Stimulated activated naive CD4-positive, alpha-beta T cell (primary cell): ENCODE measurements around the gene STPG4.

Source experiments
- DNase-seq, 6 experiments: peaks; one replicate each; lab custom pipeline; 2025; lab: John Stamatoyannopoulos, UW

Gene STPG4

DNA sequence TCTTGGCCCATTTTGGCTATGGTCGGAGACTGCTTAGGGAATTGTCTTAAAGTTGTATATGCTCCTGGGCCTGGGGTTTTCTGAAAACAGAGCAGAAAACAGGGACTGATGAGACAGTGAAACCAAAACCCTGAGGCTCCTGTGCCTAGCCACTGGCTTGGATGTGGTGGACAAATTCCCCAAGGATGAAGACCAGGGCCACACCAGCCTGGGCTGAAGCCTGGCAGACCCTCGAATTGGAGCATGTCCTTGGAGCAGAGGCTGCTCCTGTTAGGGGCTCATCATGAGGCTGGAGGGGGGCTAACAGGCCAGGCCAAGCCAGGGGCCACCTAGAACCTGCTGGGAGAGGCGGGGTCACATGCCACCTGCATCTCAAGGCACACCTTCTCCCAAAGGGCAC is 68.1 kb downstream of the STPG4 start:
- no peak for DNase-seq

DNA sequence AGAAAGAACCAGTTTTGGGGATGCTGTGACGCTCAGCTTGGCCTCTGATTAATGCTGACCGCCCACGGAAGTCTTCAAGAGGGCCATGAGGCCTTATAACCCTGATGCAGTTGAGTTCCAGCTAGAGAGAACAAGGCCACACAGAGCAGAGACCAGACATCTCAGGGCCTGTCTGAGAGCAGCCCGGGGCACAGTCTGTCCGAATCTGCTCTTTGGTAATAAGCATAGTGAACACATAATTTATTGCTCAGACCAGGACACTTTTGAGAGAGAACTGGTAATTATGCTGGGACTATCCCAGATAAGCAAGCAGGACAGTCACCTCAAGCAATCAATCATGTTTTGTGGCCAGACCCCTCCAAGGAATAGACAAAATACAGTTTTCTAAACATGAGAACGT is 68.5 kb downstream of the STPG4 start:
- no peak for DNase-seq

DNA sequence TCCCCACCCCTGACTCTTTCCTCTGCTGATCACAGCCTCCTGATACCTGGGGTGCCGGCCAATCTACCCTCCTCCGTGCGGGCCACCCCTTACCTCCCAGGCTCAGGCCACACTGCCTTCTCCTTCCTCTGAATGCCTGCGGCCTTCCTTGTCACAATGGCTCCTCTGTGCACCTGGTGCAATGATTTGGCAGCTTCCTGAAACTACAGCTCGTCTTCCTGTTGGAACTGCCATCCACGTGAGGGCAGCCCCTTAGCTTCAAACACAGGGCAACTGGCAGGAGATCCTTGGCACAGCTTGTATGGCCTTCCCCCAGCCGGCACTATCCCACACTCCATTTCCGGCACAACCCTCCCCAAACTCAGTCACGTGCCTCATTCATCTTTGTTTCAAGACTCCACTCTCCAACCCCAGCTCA is 69.0 kb downstream of the STPG4 start:
- peak in 1 of 6 experiments; percentile 33 for DNase-seq

DNA sequence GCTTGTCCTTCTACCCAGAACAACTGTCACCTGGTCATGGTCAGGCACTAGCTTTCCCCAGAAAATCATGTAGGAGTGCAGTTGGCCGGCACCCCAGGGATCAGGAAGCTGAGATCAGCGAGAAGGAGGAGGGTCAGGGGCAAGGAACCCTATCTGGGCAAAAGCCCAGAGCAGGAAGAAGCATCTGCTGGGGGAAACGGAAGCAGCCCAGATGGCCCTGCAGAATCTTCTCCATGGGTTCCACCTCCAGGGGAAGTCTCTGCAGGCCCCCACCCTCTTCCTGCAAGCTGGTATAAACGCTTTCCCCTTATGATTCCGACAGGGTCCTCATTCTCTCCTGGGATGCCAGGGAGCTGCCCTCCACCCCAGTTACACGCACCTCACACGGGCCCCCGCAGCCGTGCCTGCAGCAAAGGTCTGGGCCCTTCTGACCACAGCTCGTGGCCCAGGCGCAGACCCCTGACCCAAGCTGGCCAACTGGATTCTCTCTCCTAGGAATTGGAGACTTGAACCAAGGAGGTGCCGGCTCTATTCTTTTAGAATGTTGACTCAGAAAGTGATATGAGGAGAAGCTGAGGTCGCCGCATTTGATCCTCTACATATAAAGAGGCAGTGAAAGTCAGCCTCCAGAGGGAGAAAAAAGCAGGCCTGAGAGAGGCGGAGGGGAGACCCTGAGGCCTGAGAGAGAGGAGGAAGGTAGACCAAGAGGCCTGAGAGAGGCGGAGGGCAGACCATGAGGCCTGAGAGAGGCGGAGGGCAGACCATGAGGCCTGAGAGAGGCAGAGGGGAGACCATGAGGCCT is 71.0 kb downstream of the STPG4 start:
- no peak for DNase-seq

DNA sequence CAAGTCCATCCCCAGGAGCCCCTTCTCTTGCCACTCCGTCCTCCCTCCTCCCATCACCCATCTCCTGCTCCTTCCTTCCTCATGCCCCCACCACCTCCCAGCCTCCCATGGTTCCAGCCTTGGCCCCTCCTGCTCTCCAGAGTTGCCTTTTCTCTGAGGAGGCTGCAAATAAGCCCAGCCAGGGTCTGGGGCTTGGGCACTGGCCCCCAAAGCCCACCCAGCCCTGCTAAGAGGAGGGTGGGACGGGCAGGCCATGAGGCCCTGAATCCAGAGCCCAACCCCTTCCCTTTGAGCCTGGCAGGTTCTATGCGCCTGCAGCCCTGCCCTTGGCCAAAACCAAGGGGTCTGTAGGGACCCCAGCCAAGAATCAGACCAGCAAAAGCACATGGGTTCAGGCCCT is 71.6 kb downstream of the STPG4 start:
- DNase-seq, result no peak

DNA sequence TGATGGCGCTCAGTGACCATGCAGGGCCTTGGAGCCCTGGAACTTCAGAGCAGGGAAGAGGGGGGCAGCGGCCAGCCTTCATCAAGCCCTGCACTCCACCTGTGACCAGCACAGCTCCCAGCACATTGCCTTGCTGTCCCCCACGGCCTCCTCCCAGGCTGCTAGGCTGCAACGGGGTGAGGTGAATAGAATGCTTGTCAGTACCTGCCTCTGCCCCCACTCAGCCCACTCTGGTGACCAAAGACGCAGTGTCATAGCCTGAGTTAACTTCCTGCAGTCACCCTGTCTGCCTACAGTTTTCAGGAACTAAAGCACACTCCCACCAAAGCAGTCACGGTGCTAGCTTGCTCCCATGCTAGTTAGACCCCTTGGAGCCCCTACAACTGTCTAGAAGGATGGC is 72.1 kb downstream of the STPG4 start:
- DNase-seq, result no peak

DNA sequence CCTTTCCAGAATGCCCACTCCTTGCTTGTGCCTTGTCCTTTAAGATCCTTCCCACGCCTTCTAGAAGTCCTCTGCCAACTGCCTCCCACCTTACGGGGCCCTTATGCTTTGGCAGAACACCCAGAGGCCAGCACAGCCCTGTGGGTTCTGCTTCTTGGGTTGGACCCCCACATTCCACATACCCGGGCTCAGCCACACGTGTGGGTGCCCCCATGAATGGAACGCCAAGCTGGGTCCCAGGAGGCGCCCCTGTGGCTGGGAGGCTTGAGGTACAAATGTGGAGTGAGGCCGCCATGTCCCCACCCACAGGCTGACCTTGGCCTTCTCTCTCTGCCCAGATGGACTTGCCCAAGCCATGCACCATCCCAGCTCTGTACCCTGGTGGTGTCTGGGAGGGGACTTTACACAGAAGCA is 74.2 kb downstream of the STPG4 start:
- DNase-seq, result no peak

DNA sequence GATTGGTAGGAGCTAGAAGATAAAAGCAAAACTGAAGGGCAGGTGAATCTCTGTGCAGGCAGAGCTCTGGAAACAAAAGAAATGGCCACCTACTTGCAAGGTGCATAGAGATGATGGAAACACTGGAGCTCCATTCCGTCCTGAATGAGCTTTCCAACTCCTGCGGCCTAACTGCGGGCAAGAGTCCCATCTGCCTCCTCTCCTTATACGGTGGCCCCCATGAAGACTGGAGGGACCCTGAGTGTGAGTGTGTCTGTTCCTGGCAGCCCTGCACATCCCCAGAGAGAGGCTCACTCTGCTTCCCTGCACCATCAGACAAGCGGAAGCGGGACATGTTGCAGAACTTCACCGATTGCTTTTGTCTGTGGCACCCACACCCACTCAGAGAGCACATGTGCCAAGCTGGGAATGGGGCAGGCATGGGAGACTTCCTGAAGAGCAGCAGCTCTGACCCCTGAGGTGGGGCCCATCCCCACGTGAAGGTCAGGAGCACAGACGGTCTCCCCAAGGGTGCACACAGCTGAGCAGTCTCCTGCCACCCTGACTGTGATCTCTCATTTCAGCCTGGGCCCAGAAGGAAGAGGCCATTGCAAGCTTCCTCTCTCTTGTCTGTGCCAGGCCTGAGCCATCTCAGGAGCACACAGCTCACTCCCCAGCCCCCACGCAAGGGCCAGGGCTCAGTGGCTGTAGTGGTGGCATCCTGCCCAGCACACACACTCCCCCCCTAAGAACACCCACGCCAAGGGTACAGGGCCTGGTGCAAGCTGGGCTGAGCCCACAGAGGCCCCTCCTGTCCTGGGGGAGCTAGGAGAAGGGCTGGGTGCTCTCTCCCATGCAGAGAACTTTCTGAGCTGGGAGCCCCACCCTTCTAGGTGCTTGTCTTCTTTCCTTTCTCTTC is 75.3 kb downstream of the STPG4 start:
- no peak for DNase-seq

DNA sequence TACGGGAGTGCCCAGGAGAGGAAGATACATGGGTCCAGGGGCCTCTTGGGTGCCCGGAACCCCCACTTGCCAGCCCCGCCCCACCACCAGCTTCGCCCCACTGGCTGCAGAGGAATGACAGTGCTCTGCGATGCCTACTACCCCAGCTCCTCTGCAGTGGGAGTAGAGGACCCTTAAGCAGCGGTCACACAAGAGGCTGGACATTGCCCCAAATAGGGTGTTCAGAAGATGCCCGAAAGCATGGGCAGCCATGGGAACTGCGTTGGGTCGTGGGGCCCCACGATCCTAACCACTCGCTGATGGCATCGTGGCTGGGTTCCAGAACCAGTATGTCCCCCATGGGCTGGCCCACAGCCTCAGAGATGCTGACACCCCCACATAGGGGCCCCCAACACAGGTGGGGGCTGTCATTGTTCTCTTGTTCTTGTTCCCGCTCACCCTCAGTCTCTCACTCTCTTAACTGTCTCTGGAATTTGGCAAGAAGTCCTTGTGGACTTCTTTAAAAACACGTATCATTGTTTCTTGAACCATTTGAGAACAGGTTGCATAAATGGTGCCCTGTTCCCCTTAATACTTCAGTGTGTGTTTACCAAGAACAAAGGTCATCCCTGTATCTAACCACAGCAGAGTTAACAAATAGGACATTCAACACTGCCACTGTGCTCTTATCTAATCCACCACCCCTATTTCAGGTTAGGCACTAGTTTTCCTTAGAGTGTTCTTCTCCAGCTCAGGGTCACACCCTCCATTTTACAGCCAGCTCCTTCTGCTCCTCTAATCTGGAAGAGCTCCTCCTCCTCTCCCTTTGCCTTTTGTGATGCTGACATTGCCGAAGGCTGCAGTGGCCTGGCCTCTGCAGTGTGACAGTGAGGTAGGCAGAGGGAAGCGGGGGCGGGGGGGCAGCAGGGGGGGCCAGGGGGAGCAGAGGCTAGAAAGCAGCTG is 76.3 kb downstream of the STPG4 start:
- no peak for DNase-seq

DNA sequence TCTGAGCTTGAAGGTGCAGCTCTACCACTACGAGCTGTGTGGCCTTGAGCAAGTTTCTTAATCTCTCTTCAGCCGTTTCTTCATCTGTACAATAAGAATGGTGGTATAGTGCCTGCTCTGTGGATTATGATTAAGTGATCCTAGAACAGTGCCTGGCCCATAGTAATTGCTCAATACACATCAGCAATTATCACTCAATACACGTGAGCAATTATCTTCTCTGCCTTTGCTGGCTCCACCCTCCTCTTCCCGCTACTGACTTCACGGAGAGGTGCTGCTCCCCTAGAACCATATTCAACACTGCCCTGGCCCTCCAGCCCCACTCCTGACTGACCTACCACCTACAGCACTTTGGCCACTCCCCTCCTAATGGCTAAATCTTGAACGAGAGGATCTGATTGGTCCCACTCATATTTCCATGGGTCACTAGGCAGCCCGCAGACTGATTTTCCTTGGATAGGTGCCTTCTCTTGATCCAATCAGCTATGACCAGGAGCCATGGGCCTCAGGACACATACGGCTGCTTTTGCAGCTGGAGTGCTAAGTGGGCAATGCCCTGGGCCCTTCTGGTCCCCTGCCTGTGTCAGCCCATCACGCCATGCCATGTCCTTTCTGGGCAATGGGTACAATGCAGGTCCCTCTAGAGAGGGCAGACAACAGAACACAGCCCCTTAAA is 77.5 kb downstream of the STPG4 start:
- no peak for DNase-seq

DNA sequence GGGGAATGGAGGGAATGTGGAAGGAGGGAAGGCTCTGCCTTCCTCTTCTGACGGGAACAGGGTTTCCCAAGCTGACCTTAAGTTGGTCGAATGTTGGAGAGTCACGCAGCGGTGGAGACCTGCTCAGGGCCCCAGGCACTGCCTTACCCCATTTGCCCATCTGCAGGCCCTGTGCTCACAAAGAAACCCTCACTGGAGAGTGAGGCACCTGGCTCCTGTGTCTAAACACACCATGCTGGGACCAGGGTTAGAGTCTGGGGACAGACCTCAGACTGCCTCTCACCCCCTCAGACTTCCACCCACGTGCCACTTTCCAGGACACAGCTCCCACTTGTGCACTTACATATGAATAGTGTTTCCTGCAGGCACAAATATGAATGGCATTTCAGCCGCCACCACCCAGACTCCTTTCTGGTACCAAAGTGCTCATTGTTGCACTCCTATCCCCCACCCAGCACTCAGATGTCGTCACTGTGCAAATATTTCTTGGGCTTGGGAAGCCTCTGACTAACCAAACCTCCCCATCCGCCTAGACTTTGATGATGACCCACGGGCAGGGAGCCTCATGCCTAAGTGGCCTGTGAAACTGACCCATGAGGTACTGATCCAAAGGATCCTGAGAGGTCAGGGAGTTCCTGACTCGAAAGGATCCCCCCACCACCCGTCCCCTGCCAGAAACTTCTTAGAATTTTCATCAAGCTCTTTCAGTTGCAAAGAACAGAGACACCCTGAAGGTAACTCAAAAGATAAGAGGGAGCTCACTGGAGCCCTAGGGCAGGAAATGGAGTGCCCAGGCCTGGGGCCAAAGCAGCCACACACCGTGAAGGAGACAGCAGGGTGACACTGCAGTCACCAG is 78.3 kb downstream of the STPG4 start:
- DNase-seq, result no peak

DNA sequence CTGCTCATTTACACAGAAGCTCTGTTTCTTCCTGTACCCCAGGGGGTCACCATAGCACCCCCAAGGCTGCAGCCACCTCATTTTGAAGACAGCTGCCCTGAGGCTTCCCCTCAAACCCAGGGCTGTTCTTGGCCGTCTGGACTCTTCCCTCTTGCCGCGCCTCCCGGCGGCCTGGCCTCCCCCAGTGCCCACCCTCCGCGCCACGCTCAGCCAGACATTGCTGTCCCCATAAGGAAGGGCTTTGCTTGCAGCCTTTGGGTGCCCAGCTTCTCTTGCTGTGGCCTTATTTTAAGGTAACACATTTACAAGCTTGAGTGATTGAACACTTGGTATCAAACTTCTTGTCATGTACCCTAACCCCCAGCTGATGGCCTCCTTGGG is 79.0 kb downstream of the STPG4 start:
- DNase-seq, result no peak

DNA sequence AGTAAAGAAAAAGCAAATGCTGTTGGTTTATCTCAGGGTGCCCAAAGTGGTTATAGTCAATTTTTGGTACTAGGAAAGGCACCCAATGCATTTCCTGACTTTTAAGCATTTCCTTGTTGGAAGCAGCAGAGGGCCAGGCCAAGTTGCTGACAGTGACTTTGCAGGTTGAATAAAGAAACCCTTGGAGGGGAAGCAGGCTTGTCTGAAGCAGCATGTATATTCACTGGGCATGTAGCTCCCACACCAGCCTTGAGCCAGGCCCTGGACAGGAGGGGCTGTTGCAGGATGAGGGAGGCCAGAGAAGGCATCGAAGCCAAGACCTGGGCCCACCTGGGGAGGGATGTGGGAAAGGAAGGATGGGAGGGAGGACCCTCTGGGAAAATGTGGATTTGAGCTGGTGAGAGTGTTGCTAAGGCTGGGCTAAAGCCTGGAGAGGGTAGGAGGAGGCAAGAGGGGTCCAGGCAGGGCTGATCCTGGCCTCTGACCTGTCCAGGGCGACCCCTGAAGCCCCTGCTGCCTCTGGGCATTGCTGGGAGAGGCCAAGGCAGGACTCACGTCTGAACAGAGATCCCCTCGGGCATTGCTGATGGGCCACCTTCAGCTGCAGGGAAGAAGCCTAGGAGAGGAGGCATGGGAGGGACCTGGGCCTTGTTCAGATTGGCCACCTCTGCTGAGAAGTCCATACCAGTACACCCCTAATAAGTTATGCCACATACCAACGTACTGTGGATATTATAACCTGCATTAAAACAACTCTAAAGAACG is 79.6 kb downstream of the STPG4 start:
- DNase-seq, result no peak

DNA sequence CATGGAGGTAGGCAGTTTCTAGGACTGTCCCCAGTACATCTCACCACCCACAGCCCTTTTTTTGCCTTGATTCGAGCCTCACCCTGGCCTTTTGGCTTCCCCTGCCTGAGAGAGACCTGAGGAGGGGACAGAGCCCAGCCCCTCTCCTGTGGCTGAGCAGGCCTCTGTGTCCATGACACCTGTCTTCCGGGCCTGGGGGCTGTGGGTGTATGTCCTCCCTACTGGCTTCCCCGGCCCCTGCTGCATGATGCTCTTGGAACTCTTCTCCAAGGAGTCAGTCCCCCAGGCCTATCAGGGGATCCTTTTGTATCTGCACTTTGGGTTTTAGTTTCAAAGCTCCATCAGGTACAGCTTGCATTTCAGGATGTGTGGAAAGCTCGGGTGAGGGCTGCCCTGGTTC is 80.4 kb downstream of the STPG4 start:
- no peak for DNase-seq

DNA sequence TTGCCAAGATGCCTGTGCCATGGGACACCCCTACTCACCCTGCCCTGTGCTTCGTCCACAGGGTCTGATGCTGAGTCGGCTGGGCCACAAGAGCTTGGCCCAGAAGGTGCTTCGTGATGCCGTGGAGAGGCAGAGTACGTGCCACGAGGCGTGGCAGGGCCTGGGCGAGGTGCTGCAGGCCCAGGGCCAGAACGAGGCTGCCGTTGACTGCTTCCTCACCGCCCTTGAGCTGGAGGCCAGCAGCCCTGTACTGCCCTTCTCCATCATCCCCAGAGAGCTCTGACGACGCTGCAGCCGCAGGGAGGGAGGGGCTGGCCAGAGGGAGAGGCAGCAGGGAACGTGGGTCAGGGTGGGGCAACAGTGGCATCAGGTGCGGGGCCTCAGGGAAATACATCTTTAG is 81.5 kb downstream of the STPG4 start:
- DNase-seq, result no peak

DNA sequence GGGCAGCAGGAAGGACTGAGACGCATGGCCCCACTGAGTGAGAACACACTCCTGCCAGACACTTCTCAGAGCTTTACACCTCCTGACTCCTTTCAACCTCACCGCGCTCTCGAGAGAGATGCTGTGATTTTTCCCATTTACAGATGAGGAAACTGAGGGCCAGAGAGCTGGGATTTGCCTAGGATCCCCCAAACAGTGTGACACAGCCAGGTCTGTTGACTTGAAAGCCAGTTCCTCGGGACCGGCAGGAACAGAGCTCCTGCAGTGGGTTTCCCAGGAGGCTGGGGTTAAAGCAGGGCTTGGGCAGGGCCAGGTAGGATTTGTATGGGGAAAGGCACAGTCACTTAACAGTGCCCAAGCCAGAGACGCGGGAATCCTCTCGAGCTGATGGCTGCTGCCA is 81.9 kb downstream of the STPG4 start:
- no peak for DNase-seq

DNA sequence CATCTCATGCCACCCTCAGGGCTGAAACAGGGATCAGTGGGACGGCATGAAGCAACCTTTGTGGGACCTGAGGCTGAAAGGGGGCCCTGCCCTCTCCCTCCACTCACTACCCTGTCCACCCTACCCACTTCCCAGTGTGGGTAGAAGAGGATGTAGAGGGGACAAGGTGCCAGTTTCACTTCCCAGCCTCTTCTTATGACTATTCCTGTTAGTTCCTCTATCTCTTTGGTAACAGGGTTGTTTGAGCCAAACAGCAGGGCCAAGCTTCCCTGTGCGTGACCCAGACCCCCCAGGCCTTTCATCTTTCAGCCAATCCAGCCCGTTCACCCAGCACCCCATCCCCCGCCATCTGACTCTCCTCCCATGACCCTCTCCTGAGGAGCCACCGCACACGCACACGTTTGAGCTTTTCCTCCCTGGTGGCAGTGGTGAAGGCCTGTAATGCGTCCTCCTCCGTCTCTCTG is 82.3 kb downstream of the STPG4 start:
- no peak for DNase-seq

DNA sequence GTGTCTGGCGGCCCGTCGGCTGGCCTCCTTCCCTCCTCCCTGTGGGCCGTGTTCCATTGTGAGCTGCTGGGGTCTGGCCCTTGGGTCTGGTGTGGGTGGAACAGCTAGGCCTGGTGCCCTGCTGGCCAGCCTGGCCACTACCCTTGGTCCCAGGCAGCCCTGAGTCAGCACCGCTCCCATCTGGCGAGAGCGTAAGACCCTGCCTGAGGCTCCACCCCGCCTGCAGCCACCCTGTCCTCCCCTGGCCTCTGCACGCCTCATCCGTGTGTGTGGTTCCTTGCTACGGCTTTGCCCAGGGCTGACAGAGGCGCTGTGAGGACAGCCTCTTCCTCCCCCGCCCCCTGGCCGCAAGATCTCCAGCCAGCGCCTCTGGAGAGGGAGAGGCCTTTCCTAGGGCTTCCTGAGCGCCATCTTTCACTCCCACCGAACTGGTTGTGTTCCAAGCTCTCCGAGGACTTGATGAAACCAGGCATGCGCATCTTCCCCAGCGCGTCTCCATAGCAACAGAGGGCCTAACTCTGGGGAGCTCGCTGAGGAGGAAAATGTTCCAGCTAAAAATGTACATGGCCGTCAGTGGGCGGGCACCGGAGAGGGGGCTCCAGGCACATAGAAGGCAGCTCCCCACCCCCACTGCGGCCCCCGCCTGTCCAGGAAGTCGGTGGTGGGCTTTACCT is 83.0 kb downstream of the STPG4 start:
- DNase-seq, result no peak
